Measurements from ENCODE around the gene PDZD11. TPM values are rescaled to one million over a fixed set of nuclear protein-coding genes. Genes with fewer than 3 reads are reported as not detected.
A peak's percentile ranks its signal among the peaks of the same experiment; 100 is the strongest.

The PDZD11 gene
- total and polyA plus RNA-seq, 7 experiments from 2014 or later = 5.9 to 36.7 (median 12.4) TPM

- POLR2A ChIA-PET = no interaction called here
- ATAC-seq (no peak), DNase-seq (no peak)
- Mint-ChIP-seq H3K27me3 (no peaks in the 10 kb centered on the region), H3K4me3 (no peak within 1 kb of the TSS), H3K9me3 (peaks cover 0 to 1% (median 0%) of the 10 kb centered on the region in 11 donors), H3K27ac (no peak within 1 kb of the TSS), H3K4me1 (peaks cover 0 to 2% (median 0%) of the 10 kb centered on the region in 7 donors), H3K36me3 (peaks cover 0 to 9% (median 0%) of the 10 kb centered on the region in 5 donors)
- CTCF ChIA-PET = no interaction called here
- H3K36me3 ChIP-seq (ENCODE audit: control insufficient read depth in 2 of 3, insufficient read depth in 3 of 3, low read length in 3 of 3) = no peaks in the 10 kb centered on the region
- intact Hi-C loops (cut with micrococcal nuclease) = loop anchor here in 1 of 2 donors (5.0 kb wide), 1 partner anchor 172 kb away; no protein-coding TSS in a partner anchor
- H3K27me3 ChIP-seq (ENCODE audit: control insufficient read depth in 2 of 2, insufficient read depth in 2 of 2, low read length in 2 of 2) = no peaks in the 10 kb centered on the region
- H3K27ac ChIP-seq (ENCODE audit: low read depth, low read length) = no peak within 1 kb of the TSS
- H3K4me3 ChIP-seq (ENCODE audit: low read length) = no peak within 1 kb of the TSS
- no peaks in the 10 kb centered on the region for H3K9me3 ChIP-seq (ENCODE audit: control insufficient read depth in 2 of 3, low read length in 3 of 3)
- no peaks in the 10 kb centered on the region for H3K4me1 ChIP-seq (ENCODE audit: control insufficient read depth in 2 of 2, insufficient read depth in 2 of 2, low read length in 2 of 2)
These were observed 29.6 kb downstream of the PDZD11 start, which contains the start of gene P2RY4 for GRCh38 chrX:70260104-70260503. Gene P2RY4 (minus strand): TSS chrX:70260204. CDS start chrX:70259624, 580 bp downstream.

GRCh38 chrX:70257423-70258288, 32.1 kb downstream of the PDZD11 start:
- DNase-seq = no peak
- H3K9me3 Mint-ChIP-seq = no peaks in the 10 kb centered on the region
- H3K9me3 ChIP-seq (ENCODE audit: control insufficient read depth in 2 of 3, low read length in 3 of 3) = no peaks in the 10 kb centered on the region
- peaks cover 0 to 6% (median 0%) of the 10 kb centered on the region in 7 donors for H3K4me1 Mint-ChIP-seq
- H3K27me3 ChIP-seq (ENCODE audit: control insufficient read depth in 2 of 2, insufficient read depth in 2 of 2, low read length in 2 of 2) = no peaks in the 10 kb centered on the region
- H3K36me3 ChIP-seq (ENCODE audit: control insufficient read depth in 2 of 3, insufficient read depth in 3 of 3, low read length in 3 of 3) = no peaks in the 10 kb centered on the region
- no peak overlapping the region for H3K4me3 Mint-ChIP-seq
- H3K27ac Mint-ChIP-seq = peak overlapping the region in 1 of 9 donors; percentile 36
- ChIA-PET CTCF (no interaction called here), POLR2A (no interaction called here)
- no peak overlapping the region for H3K27ac ChIP-seq (ENCODE audit: low read depth, low read length)
- no peak overlapping the region for H3K4me3 ChIP-seq (ENCODE audit: low read length)
- no peaks in the 10 kb centered on the region for H3K27me3 Mint-ChIP-seq
- H3K36me3 Mint-ChIP-seq = peaks cover 0 to 25% (median 6%) of the 10 kb centered on the region in 5 donors
- no peaks in the 10 kb centered on the region for H3K4me1 ChIP-seq (ENCODE audit: control insufficient read depth in 2 of 2, insufficient read depth in 2 of 2, low read length in 2 of 2)
- no peak for ATAC-seq
- intact Hi-C loops (cut with micrococcal nuclease) = no loop called here

DNA sequence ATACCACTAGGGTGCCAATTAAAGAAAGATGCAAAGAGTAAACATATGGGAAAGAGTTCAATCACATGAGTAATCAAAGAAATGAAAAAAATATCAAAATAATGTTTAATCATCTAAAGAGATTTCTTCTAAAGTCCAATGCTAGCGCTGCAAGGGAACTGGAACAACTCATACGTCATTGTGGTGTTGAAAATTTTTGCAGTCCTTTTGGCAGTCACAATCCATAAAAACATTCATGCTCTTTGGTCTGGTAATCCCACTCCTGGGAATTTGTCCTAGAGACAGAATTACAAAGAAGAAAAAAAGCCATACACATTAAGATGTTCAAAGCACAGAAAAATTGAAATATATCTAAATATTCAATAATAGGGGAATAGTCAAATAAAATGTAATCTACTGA, 34.3 kb downstream of the PDZD11 start:
- Histone ChIP-seq H3K27ac (ENCODE audit: low read depth, low read length) (no peak overlapping the region), H3K9me3 (ENCODE audit: control insufficient read depth in 2 of 3, low read length in 3 of 3) (no peaks in the 10 kb centered on the region), H3K4me1 (ENCODE audit: control insufficient read depth in 2 of 2, insufficient read depth in 2 of 2, low read length in 2 of 2) (no peaks in the 10 kb centered on the region), H3K27me3 (ENCODE audit: control insufficient read depth in 2 of 2, insufficient read depth in 2 of 2, low read length in 2 of 2) (no peaks in the 10 kb centered on the region), H3K4me3 (ENCODE audit: low read length) (no peak overlapping the region), H3K36me3 (ENCODE audit: control insufficient read depth in 2 of 3, insufficient read depth in 3 of 3, low read length in 3 of 3) (no peaks in the 10 kb centered on the region)
- H3K27ac Mint-ChIP-seq = no peak overlapping the region
- intact Hi-C loops (cut with micrococcal nuclease) = no loop called here
- CTCF ChIA-PET = no interaction called here
- H3K4me3 Mint-ChIP-seq = no peak overlapping the region
- DNase-seq (no peak), ATAC-seq (no peak)
- H3K27me3 Mint-ChIP-seq = no peaks in the 10 kb centered on the region
- POLR2A ChIA-PET = no interaction called here
- H3K36me3 Mint-ChIP-seq = peaks cover 0 to 21% (median 6%) of the 10 kb centered on the region in 5 donors
- H3K9me3 Mint-ChIP-seq = no peaks in the 10 kb centered on the region
- H3K4me1 Mint-ChIP-seq = peaks cover 0 to 6% (median 0%) of the 10 kb centered on the region in 7 donors

- H3K27me3 Mint-ChIP-seq = no peaks in the 10 kb centered on the region
- Histone ChIP-seq H3K4me3 (ENCODE audit: low read length) (no peak overlapping the region), H3K36me3 (ENCODE audit: control insufficient read depth in 2 of 3, insufficient read depth in 3 of 3, low read length in 3 of 3) (no peaks in the 10 kb centered on the region), H3K4me1 (ENCODE audit: control insufficient read depth in 2 of 2, insufficient read depth in 2 of 2, low read length in 2 of 2) (no peaks in the 10 kb centered on the region), H3K9me3 (ENCODE audit: control insufficient read depth in 2 of 3, low read length in 3 of 3) (no peaks in the 10 kb centered on the region), H3K27ac (ENCODE audit: low read depth, low read length) (no peak overlapping the region), H3K27me3 (ENCODE audit: control insufficient read depth in 2 of 2, insufficient read depth in 2 of 2, low read length in 2 of 2) (no peaks in the 10 kb centered on the region)
- no peaks in the 10 kb centered on the region for H3K9me3 Mint-ChIP-seq
- peaks cover 0 to 21% (median 6%) of the 10 kb centered on the region in 5 donors for H3K36me3 Mint-ChIP-seq
- H3K27ac Mint-ChIP-seq = no peak overlapping the region
- no peak overlapping the region for H3K4me3 Mint-ChIP-seq
- ATAC-seq (no peak), DNase-seq (no peak)
- POLR2A ChIA-PET = no interaction called here
- peaks cover 0 to 6% (median 0%) of the 10 kb centered on the region in 7 donors for H3K4me1 Mint-ChIP-seq
- intact Hi-C loops (cut with micrococcal nuclease) = no loop called here
- CTCF ChIA-PET = no interaction called here
These were observed 34.8 kb downstream of the PDZD11 start for GRCh38 chrX:70254909-70255308.

DNA sequence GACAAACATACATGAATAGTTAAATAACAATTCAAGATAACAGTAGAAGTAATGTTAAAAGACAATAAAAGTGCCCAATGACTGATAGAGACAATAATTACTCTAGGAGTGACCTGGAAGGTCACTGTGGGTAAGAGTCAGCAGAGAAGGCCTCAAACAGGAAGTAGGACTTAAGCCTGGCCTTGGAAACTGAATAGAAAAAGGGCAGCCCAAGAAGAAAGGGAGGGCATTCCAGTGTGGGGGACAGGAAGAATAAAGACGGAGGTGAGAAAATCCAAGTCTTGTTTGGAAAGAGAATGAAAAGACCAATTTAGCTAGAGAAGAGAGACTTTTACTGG, 35.7 kb downstream of the PDZD11 start:
- POLR2A ChIA-PET = no interaction called here
- Histone ChIP-seq H3K4me1 (ENCODE audit: control insufficient read depth in 2 of 2, insufficient read depth in 2 of 2, low read length in 2 of 2) (no peaks in the 10 kb centered on the region), H3K4me3 (ENCODE audit: low read length) (no peak overlapping the region), H3K36me3 (ENCODE audit: control insufficient read depth in 2 of 3, insufficient read depth in 3 of 3, low read length in 3 of 3) (no peaks in the 10 kb centered on the region), H3K27me3 (ENCODE audit: control insufficient read depth in 2 of 2, insufficient read depth in 2 of 2, low read length in 2 of 2) (no peaks in the 10 kb centered on the region), H3K27ac (ENCODE audit: low read depth, low read length) (no peak overlapping the region), H3K9me3 (ENCODE audit: control insufficient read depth in 2 of 3, low read length in 3 of 3) (no peaks in the 10 kb centered on the region)
- Mint-ChIP-seq H3K4me1 (peaks cover 0 to 6% (median 0%) of the 10 kb centered on the region in 7 donors), H3K36me3 (peaks cover 0 to 18% (median 6%) of the 10 kb centered on the region in 5 donors), H3K9me3 (no peaks in the 10 kb centered on the region), H3K4me3 (no peak overlapping the region), H3K27ac (no peak overlapping the region), H3K27me3 (no peaks in the 10 kb centered on the region)
- no peak for DNase-seq
- intact Hi-C loops (cut with micrococcal nuclease) = no loop called here
- ATAC-seq = no peak
- CTCF ChIA-PET = no interaction called here

DNA sequence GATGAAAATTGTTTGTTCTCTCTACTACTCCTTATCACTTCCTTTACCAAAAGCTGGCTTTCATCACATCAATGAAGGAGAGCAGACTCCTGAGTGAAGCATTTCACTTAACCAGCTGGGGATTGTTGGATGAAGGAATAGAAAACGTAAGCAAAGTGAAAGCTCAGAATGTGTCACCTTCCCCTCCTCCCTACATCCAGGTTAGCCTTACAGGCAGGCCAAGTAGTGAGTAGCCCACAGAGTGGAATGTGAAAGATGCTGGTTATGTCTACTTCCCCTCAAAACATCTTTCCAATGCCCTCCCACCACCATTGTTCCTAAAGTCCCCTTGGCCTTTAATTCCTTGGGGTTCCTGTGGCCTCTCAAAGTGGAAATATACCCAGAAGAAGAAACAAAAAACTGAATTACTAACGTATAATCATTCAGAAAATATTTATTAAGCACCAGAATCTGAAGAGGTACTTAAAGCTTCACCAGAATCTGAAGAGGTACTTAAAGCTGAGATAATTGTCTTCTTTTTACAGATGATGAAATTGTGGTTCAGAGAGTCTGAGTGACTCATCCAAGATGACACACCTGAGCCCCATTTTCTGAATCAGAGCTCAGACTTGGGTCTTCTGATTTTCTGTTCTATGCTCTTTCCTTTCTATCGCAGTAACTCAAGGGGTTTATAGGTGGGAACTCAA, 36.2 kb downstream of the PDZD11 start:
- Mint-ChIP-seq H3K36me3 (peaks cover 0 to 18% (median 6%) of the 10 kb centered on the region in 5 donors), H3K4me3 (no peak overlapping the region), H3K27me3 (no peaks in the 10 kb centered on the region), H3K4me1 (peaks cover 0 to 6% (median 0%) of the 10 kb centered on the region in 7 donors), H3K9me3 (no peaks in the 10 kb centered on the region), H3K27ac (no peak overlapping the region)
- Histone ChIP-seq H3K4me1 (ENCODE audit: control insufficient read depth in 2 of 2, insufficient read depth in 2 of 2, low read length in 2 of 2) (no peaks in the 10 kb centered on the region), H3K36me3 (ENCODE audit: control insufficient read depth in 2 of 3, insufficient read depth in 3 of 3, low read length in 3 of 3) (no peaks in the 10 kb centered on the region), H3K27me3 (ENCODE audit: control insufficient read depth in 2 of 2, insufficient read depth in 2 of 2, low read length in 2 of 2) (no peaks in the 10 kb centered on the region), H3K4me3 (ENCODE audit: low read length) (no peak overlapping the region), H3K9me3 (ENCODE audit: control insufficient read depth in 2 of 3, low read length in 3 of 3) (no peaks in the 10 kb centered on the region), H3K27ac (ENCODE audit: low read depth, low read length) (no peak overlapping the region)
- no peak for DNase-seq
- intact Hi-C loops (cut with micrococcal nuclease) = no loop called here
- ChIA-PET CTCF (no interaction called here), POLR2A (no interaction called here)
- no peak for ATAC-seq

Measured in naive thymus-derived CD4-positive, alpha-beta T cell (primary cell).